ENCODE data around the gene PLEKHA8.

PLEKHA8 gene

DNA sequence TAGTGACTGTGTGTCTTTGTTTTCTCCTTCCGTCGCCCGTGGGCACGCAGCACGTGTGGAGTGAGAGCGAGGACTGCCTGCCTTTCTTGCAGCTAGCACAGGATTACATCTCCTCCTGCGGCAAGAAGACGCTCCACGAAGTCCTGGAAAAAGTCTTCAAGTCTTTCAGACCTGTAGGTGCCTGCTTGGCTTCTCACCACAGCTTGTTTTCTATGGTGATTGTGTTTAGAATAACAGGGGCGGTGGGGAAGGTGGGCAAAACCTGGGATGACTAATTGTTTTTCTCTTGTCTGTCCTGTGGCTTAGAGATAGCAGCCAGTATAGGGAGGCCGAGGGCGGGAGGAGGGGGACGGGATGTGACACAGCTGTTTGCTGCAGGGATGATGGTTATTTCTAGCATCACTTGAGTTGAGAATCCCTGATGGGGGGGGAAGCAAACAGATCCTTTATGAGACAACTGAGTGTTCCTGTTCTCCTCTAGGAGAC lies 118.0 kb downstream of the PLEKHA8 start:
- DNase-seq (ENCODE audit: low read depth) = no peak

GRCh38 chr7:30147223-30147622 lies 119.0 kb downstream of the PLEKHA8 start:
- no peak for DNase-seq (ENCODE audit: low read depth)

DNA sequence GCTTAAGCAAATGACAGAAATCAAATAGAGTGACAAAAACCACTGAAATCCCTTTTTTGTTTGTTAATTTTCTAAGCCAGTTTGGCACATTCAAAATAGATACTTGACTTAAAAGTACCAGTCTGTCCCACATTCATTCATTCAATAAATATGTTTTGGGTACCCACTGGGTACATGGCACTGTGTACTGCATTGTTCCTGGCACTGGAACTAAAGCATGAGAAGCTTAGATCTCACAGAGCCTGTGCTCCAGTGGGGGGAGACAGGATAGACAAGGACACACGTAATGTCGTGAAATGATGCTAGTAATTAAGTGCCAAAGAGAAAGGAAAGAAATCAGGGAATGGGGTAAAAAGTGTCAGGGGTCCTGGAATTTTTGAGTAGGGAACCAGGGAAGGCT lies 119.6 kb downstream of the PLEKHA8 start:
- DNase-seq (ENCODE audit: low read depth) = no peak

- no peak for DNase-seq (ENCODE audit: low read depth)
These were observed 120.2 kb downstream of the PLEKHA8 start for GRCh38 chr7:30148426-30148825.

- DNase-seq (ENCODE audit: low read depth) = no peak
These were observed 120.8 kb downstream of the PLEKHA8 start for GRCh38 chr7:30148951-30149459.

GRCh38 chr7:30149640-30150272 lies 121.5 kb downstream of the PLEKHA8 start:
- DNase-seq (ENCODE audit: low read depth) = no peak

DNA sequence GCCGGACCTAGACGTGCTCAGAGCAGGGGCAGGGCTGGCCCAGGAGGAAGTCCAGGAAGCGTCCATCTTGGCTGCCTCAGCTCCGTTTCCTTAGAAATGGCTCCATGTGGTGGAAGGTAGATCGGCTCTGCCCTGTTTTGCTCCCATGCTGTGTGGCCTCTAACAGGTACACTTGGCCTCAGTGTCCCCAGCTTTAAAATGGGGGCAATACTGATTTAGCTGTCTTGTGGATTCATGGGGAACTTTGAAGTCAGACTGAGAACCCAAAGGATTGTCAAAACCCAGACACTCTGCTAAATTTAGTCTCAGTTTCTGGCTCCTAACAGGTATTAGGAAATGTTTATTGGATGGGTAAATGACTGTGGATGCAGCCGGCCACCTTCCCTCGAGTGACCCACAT lies 122.5 kb downstream of the PLEKHA8 start:
- DNase-seq (ENCODE audit: low read depth) = no peak

GRCh38 chr7:30154111-30154587 lies 125.9 kb downstream of the PLEKHA8 start:
- no peak for DNase-seq (ENCODE audit: low read depth)

DNA sequence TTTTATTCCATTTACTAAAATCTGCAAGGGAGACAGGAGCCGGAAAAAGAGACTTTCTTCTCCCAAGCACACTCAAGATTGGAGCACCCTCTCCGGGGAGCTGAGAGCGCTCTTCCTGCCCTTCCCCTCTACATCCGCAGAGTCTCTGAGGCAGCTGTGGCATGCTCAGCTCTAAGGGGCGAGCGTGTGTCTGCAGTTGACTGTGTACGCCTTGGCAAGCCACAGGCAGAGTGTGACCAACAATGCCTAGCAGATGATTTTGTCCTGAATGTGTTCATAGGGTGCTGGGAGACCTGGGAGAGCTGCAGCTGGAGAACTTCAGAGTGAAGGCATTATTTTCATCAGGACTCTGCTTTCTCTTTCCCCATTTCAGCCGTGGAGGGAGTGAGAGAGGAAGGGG lies 127.3 kb downstream of the PLEKHA8 start:
- no peak for DNase-seq (ENCODE audit: low read depth)

DNA sequence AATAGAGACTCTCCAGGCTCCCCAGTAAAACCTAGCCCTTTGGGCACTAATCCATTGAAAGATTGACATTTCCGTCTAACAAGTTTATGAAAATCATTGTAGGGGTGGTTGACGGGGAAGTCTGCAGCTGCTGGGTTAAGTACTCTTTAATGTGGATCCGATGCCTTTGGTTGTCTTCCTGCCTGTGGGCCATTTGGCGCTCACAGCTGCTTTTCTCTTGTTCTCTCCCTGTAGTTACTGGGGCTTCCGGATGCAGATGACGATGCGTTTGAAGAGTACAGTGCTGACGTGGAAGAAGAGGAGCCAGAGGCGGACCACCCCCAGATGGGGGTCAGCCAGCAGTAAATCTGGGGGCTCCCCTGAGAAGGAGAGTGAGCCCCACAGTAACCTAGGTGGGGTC lies 129.0 kb downstream of the PLEKHA8 start:
- DNase-seq (ENCODE audit: low read depth) = no peak

GRCh38 chr7:30159163-30159562 lies 131.0 kb downstream of the PLEKHA8 start:
- no peak for DNase-seq (ENCODE audit: low read depth)

- DNase-seq (ENCODE audit: low read depth) = no peak
These were observed 131.5 kb downstream of the PLEKHA8 start for GRCh38 chr7:30159698-30160143.

DNA sequence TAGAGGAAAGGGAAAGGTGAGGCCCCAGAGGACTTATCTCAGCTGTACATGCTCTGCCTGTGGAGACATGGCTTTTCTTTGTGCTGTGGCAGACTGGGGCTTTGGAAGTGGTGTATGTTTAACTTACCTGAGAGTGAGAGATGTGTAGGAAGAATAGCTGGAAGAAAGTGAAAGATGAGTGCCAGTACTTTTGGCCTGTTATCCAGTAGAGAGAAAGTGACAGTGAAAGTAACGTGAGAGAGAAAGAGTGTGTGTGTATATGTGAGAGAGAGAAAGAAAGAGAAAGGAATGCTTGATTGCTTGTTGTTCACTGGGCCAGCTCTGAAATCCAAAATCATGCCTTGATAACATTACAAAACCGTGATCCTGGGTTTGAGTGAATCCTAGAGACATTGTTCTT lies 132.1 kb downstream of the PLEKHA8 start:
- no peak for DNase-seq (ENCODE audit: low read depth)

- no peak for DNase-seq (ENCODE audit: low read depth)
These were observed 133.9 kb downstream of the PLEKHA8 start for GRCh38 chr7:30162133-30162532.

DNA sequence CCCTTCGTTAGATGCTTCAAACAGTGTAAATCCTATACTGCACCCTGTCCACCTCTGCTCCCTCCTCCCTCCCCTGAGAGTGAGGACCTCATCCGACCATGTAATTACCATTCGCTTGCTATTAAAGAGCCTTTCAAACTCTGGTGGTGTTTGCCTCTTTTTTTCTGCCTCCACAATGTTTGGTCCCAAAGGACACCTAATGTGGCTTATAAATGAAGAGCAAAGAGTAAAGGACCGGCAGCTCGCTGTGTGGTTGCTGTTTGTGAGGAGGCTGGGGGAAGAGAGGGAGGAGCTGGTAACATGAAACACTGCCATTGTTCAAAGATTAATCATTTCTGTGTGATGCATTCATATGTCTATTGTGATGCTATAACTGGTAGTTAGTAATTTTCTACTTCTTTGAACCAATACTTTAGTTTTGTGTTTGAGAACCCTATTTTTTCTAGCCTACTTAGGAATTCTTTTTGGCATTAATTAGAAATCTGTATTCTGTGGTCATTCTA lies 134.5 kb downstream of the PLEKHA8 start:
- DNase-seq (ENCODE audit: low read depth) = no peak

DNA sequence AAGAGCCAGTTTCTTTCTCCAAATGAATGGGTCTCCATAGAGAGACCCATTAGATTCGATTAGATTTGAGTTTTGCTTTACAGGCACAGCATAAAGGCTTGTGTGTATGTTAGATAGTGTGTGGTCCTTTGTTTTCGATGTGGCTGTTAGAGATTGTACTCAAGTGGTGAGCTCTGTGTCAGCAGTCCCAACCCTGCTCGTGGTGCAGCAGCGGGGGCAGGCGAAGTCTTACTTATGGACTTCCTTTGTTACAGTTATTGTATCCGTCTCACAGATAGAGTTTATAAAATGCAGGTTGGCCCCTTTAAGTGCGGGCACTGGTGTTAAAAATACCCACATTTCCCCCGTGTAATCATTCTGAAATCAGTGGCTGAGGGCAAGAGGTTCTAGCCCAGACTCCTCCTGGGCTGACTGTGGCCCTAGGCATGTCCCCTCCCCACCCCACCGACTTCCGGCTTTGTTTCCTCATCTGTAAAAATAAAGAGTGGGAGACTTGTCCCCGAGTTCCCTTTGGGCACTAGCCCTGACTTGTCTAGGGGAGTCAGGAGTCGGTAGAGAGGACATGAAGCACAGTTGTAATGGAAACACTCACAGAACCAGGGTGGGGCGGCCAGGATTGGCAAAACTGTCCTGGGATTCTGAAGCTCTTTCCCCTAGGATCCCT lies 135.2 kb downstream of the PLEKHA8 start:
- DNase-seq (ENCODE audit: low read depth) = no peak

DNA sequence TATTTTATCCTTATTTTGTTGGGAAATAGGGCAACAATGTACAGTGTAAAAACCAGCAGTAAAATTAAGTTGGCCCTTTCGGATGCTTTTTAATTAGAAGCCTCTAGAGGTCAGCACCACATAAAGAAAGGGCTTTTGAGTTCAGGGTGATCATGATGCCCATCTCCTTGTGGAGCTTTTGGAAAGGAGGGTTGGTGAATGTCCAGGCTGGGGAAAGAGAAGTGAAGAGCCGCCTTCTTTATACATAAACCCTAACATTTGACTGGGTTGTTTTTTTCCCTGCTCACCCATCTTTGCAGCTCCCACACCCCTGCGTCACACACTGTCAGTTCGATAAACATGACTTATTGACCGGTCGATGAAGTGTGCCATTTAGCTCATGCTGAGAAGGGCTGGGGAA lies 136.4 kb downstream of the PLEKHA8 start:
- DNase-seq (ENCODE audit: low read depth) = no peak

- no peak for DNase-seq (ENCODE audit: low read depth)
These were observed 137.4 kb downstream of the PLEKHA8 start for GRCh38 chr7:30165590-30165989.

DNA sequence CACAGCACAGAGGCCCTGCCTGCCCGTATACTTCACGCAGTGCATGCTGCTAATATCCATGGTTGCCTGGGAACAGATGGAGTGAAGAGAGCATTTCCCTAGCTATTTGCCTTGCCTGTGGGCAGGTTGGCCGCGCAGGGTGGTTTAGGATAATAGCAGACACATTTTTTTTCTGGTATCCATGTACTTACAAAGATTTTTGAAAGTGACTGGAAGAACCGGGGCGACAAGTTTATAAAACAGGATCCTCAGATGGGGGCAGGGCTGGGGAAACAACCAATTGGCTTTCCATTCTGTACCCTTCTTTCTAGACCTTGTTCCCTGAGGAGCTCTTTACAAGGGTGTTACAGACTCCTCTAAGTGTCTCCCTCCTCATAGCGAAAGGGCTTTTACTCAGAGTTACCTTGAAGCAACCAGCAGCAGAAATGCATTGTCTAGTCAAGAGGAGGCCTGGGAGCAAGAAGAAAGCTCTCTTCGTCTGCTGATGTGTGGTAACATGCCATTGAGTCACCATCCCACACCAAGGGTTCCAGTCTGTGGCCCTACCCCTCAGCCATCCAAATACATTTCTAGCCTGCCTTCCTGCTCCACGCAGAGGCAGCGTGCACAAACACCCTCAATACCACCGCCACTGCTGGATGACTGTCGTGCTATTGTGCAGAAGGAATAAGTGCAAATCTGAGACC lies 138.1 kb downstream of the PLEKHA8 start:
- no peak for DNase-seq (ENCODE audit: low read depth)

- no peak for DNase-seq (ENCODE audit: low read depth)
These were observed 138.6 kb downstream of the PLEKHA8 start for GRCh38 chr7:30166841-30167235.

- no peak for DNase-seq (ENCODE audit: low read depth)
These were observed 139.7 kb downstream of the PLEKHA8 start for GRCh38 chr7:30167901-30168300.

DNA sequence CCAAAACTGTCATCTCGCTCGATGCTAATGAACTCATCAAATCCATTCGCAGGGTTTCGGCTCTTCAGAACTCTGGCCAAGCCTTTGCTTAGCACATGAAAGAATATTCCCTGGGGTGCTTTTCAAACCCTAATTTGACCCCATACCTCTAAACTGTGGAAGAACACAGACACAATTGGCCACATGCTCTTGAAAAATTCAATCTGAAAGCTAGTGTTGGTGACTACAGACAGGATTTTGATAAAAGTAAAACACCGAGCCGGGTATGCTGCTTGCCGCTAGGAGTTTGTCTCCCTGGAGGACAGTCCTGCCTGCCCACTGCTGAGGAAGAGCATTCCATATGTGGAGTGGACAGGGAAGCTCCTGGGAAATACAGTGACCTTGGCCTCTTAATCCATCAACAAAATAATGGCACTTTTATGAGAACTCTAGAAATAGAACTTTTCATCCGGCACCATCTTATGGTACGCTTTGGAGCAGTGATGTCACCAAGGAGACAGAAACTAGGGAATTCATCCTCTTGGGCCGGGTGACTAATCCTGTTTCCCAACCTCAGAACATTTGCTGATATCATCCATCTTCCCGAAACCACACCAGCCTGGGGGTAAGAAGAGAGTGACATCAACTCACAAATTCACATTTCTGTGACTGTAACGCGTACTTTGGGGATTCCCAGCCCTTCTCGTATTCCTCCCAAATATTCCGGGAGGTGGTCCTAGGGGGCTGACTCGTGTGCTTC lies 140.8 kb downstream of the PLEKHA8 start:
- DNase-seq (ENCODE audit: low read depth) = no peak

Data from activated T-helper 9 cell treated with anti-CD3 and anti-CD28 coated beads, Interleukin-2, amount 50 U/mL, for 16 hours (primary cell).